T-helper 2 cell treated with Interferon-gamma antibody and Interleukin-4, amounts not matched to agents 100 ng/mL and 5 ng/mL, for 36 hours (primary cell): ENCODE data around the gene SPG11. TPM values are rescaled to one million over a fixed set of nuclear protein-coding genes. Genes with fewer than 3 reads are reported as not detected.

ENCODE experiments used
- intact Hi-C: fragments of 100-400 bp; cut with micrococcal nuclease; formaldehyde crosslinking; loops from one replicate; pipeline ENCODE4 v1.15.1; 2023
- total RNA-seq: library from RNA; stranded (reverse); gene quantifications from 2 replicates; pipeline ENCODE4 v1.2.3, GENCODE V29; 2022

SPG11 gene
- total RNA-seq, 1 donor from 2014 or later, result 72.2 TPM

GRCh38 chr15:44530653-44531052 is 132.8 kb downstream of the SPG11 start:
- intact Hi-C loops, result no loop called here

- intact Hi-C loops, result no loop called here
Measured at GRCh38 chr15:44529864-44530604, 133.4 kb downstream of the SPG11 start.

- intact Hi-C loops, result no loop called here
Measured at GRCh38 chr15:44527241-44527640, 136.2 kb downstream of the SPG11 start.

- intact Hi-C loops, result no loop called here
Measured at GRCh38 chr15:44525018-44525417, 138.4 kb downstream of the SPG11 start.

- intact Hi-C loops, result no loop called here
Measured at GRCh38 chr15:44519537-44519936, 143.9 kb downstream of the SPG11 start.

GRCh38 chr15:44516436-44516835 is 147.0 kb downstream of the SPG11 start:
- intact Hi-C loops, result no loop called here

Other genes starting within 250 kb of the SPG11 start
- gene CTDSPL2, start 236.0 kb downstream of the SPG11 start, total RNA-seq, result 65.4 and 70.0 TPM in 2 replicates
- gene EIF3J, start 126.5 kb downstream of the SPG11 start, total RNA-seq, result 96.3 and 102 TPM in 2 replicates
- gene PATL2, start 47.7 kb upstream of the SPG11 start, total RNA-seq, result 20.8 and 22.5 TPM in 2 replicates
- 6,268 and 6,270 TPM in 2 replicates for gene B2M, start 47.9 kb upstream of the SPG11 start, total RNA-seq
- 55.7 and 66.2 TPM in 2 replicates for gene TRIM69, start 72.9 kb upstream of the SPG11 start, total RNA-seq